NCI-H2196 (cell line): ENCODE measurements around the gene EPG5.
A peak's percentile ranks its signal among the peaks of the same experiment; 100 is the strongest.
"Not testable (repeated sequence)": the region's sequence is repeated elsewhere in the genome, so short reads cannot be mapped to it uniquely, and the experiment has no call there.

Source experiments
- DNase-seq: peaks from one replicate; lab custom pipeline; 2025; ENCODE audit not compliant: unreplicated experiment; lab: John Stamatoyannopoulos, UW

Gene EPG5

DNA sequence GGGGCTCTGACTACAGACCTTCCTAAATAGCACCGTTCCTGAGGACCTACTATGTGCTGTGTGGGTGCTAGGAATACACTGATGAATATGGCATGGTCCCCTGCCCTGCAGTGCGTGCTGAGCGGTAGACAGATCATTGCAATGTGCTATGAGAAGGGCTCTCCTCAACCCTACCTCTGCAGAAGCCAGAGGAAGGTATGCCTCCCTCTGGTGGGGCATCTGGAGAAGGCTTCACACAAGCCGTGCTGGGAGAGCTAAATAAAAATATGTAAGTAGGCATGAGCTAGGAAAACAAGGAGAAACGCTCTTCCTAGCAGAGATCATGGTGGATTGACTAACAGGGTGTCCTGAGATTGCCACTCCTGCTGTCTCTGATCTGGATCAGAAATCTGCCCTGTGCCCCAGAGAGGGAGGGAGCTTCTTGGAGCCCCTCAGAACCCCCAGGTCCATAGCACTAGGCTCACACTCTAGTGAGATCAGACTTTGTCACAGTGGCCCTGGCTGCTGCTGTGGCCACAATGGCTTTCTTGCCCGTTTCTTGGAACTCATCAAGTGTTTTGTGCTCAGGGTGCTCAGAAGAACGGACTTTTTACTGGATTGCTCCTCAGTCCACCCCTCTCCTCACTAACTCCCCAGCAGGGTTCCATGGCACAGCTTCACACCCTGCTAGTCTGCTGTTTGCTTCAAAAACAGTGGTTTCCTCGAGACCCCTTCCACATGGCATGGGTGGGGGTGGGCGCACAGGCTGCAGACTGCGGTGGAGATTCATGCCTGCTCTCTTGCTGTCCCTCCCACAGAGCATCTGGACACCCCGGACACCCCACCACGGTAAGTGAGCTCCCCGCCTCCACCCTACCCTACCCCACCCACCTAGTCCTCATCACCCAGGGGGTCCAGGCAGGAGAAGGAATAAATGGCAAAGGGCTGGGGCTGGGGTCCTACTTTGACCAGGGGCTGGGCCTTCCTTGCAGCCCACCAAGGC is 127.4 kb downstream of the EPG5 start:
- peak; percentile 58 for DNase-seq

DNA sequence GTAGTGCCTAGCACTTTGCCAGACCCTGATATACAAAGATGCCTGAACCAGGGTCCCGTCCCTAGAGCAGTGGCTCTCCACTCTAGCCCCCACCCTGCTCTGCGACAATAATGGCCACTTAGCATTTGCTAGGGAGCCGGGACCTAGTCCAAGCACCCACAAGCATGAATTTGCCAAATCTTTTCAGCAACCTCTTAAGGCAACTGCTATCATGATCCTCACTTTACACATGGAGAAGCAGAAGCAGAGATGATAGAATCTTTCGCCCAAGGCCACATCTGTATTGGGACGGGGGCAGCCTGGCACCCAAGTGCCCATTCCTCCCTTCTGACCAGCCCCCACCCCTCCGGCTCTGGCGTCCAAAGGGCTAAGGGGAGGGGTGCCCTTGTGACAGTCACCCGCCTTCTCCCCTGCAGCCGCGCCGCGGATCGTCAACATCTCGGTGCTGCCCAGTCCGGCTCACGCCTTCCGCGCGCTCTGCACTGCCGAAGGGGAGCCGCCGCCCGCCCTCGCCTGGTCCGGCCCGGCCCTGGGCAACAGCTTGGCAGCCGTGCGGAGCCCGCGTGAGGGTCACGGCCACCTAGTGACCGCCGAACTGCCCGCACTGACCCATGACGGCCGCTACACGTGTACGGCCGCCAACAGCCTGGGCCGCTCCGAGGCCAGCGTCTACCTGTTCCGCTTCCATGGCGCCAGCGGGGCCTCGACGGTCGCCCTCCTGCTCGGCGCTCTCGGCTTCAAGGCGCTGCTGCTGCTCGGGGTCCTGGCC is 128.6 kb downstream of the EPG5 start:
- DNase-seq = no peak

DNA sequence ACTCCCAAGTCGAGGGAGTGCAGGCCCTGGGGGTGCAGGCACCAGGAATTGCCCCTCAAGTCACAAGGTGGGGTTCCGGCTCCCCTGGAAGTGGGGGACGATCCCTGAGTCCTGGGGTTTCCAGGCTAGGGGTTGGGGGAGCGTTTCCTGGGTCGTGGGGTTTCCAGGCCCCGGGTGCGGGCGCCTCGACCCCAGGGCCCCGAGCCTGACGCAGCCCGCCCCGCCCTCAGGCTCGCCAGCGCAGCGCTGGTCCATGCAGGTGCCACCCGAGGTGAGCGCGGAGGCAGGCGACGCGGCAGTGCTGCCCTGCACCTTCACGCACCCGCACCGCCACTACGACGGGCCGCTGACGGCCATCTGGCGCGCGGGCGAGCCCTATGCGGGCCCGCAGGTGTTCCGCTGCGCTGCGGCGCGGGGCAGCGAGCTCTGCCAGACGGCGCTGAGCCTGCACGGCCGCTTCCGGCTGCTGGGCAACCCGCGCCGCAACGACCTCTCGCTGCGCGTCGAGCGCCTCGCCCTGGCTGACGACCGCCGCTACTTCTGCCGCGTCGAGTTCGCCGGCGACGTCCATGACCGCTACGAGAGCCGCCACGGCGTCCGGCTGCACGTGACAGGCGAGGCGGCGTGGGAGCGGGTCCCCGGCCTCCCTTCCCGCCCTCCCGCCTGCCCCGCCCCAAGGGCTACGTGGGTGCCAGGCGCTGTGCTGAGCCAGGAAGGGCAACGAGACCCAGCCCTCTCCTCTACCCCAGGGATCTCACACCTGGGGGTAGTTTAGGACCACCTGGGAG is 129.7 kb downstream of the EPG5 start:
- no peak for DNase-seq

DNA sequence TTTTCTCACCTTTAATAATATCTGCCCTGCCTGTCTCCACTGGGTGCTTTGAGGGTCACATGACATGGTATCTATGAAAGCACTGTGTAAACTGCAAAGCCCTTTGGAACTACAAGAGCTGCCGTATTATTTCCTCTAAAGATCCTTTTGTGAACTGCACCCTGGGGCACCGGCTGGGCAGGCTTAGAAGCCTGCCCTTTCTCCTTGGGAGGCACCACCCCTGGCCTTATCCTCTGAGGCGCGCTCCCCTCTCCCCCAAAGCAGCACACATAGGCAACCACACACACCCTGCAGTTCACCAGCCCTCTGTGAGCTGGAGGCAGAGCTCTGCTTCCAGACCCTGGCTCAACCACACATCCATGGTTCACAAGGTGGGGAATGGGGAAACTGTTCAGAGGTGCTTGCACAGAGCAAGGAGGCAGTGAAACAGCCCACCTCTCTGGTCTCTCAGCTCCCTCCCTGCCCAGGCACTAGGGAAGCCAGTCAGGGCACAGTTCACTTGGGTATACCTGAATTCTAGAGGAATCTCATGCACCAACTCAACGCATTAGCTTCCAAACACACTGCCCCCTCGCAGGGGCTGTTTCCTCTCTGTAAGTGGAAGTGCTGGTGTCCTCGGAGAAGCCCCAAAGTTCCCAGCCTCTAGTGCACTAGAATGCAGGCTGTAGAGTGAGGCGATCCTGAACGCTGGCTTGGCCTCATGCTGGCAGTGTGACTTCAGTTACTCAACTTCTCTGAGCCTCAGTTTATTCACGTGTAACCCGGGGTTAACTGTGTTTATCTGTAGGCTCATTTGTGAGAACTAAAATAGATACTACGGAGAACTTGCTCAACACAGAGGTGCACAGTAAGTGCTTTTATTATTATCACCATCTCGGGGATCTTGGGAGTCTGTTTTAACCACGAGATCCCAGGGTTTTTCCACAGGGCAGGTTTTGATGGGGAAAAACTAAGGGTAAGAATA is 130.6 kb downstream of the EPG5 start:
- DNase-seq = peak; percentile 53

DNA sequence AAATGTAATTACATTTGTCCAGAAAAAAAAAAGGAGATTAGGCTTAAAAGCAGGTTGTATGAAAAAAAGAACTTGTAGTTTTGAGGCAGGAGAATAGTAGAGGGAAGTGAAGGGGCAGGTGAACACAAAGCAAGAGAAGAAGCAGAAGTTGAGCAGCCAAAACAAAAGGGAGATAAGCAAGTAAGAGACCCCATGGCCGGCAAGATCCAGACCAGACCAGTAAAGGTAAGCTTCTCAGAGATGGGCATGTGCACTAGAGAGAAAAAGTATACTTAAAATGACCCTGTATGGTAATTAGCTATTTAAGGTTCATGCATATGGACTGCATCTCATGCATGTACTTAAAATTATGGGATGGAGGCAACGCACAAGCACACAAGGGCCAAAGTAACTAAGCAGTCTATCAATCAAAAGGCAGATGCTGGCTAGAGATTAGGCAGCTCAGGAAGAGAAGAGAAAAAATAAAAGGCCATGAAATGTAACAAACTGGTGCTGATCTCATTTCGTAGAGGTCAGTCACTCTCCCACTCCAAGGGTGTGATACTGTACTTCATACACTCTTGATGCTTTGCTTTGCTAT is 132.0 kb downstream of the EPG5 start:
- DNase-seq = no peak

DNA sequence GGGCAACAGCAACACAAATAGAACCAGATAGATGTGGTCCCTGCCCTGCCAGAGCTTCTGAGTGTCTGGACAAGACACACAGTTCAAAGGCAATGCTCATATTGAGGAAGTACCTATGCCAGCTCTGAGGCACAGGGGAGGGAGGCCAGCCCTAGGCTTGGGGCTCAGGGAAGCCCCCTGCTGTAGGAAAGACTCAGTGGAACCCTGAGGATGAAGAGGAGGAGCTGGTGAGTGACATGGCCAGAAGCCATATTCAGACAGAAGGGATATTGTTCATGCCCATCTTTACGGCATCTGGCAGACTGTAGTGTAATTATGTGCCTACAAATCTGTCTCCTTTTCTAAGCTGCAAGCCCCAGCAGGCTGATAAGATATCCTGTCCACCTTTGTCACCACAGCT is 132.8 kb downstream of the EPG5 start:
- DNase-seq = peak; percentile 41

DNA sequence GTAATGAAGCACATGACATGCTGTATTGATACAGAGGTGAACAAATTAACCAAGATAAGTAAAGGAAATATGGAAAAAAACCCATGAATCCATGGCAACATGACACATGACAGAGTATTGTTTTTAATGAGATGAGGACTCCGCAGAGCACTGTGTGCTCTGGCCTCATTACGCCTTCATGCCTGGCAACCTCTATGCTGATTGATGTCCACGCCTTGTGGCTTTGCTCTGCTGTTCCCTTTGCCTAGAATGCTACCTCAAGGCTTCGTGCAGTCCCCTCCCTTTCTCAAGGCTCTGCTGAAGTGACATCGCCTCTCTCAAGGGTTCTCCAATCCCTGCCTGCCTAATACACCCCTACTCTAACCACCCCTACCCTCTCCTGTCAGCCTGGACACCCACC is 133.3 kb downstream of the EPG5 start:
- no peak for DNase-seq

DNA sequence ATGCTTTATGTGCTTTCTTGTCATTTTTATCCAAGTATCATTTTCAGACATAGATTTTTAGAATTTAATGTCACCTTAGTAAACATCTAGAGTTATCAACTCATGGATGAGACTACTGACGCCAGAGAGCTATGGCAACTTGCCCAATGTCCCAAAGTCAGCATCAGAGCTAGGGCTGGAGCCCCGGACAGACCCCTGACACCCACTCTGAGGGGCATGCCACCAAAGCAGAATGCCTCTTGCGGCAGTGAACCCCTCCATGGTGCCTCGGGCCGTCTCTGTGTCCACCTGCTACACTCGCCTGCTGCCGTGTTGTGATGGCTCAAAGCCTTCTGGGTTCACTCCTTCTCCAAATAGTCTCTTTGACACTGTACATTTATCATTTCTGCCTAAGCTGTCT is 136.2 kb downstream of the EPG5 start:
- DNase-seq = no peak

DNA sequence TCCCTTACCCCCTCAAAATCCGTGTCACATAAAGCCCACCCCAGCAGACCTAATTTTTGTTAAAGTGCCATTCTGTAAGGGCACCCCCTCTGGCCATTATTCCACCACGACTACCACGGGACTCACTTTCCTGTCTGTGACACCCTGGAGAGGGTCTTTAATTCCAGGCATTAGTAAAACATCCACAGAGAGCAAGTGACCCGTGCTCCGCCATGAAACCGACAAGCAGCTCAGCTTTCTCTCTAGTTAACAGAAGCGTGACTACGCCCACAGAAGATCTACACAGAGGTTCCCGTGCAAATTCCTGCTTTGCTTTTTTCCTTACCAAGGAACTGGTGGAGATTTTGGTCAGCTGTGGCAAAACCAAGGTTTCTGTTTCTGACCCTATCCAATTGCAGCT is 137.3 kb downstream of the EPG5 start:
- DNase-seq = no peak

DNA sequence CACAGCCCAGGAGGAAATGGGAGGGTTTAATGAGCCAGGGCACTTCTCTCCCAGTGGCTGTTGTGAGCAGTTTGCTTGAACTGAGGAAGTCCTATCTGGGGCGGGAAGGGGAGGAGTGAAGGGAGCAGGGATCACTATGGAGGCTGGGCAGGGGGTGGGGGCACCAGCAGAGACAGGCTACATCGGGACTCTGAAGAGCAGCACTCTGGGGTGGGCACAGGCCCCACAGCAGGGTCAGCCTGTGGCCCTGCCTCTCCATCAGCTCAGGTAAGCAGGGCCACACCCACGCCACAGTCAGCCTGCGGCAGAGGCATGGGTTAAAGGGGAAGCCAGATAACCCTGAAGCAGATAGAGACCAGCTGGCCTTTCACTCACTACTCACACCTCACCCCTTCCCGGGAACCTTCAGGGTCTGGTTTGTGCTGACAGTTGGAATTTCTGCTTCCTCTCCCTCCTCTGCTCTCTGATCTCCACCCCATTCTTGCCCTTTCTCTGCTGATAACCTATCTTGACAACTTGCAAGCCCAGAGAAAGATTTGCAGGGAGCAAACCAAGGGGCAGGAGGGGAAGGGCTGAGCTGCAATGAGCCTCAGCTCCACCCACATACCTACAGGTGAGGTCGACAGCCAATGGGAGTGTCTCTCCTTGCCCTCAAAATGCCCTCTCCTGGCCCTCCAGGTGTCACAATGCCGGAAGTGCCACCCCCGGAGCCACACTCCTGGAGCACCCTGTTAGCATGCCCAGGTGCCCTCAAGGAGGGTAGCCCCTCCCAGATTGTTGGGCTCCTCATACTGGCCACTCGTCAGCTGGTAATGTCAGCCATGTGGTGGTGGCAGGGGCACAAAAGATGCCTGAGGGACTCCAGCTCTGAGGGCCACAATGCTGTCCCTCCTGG is 138.0 kb downstream of the EPG5 start:
- DNase-seq = peak; percentile 72

DNA sequence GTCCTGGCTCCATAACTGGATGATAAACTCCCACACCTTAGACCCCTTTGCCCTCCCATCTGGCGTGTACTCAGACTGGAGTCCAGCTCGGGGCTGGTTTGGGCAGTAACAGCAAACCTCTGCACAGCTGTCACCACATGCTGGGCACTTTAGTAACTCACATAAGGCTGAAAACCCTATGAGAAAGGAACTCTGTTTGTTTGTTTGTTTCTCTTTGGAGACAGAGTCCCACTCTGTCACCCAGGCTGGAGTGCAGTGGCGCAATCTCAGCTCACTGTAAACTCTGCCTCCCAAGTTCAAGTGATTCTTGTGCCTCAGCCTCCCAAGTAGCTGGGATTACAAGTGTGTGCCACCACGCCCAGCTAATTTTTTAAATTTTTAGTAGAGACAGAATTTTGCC is 140.4 kb downstream of the EPG5 start:
- not testable (repeated sequence) for DNase-seq

DNA sequence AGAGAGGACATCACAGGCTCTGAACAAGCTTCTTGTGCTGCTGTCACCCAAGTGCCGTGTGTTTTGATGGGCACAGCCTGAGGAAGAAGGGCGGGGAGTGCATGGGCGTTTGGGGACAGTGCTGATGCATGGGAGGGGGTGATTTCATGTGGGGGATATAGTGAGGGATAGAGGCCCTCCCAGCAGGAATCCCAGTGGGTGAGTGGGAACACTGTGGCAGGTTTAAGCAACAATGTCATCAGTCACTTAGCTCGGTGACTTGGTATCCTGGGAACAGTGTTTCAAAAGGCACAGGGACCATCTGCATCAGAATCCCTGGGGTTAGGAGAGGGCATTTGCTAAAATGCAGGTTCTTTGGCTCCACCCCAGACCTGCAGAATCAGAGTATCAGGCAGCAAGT is 141.0 kb downstream of the EPG5 start:
- no peak for DNase-seq

DNA sequence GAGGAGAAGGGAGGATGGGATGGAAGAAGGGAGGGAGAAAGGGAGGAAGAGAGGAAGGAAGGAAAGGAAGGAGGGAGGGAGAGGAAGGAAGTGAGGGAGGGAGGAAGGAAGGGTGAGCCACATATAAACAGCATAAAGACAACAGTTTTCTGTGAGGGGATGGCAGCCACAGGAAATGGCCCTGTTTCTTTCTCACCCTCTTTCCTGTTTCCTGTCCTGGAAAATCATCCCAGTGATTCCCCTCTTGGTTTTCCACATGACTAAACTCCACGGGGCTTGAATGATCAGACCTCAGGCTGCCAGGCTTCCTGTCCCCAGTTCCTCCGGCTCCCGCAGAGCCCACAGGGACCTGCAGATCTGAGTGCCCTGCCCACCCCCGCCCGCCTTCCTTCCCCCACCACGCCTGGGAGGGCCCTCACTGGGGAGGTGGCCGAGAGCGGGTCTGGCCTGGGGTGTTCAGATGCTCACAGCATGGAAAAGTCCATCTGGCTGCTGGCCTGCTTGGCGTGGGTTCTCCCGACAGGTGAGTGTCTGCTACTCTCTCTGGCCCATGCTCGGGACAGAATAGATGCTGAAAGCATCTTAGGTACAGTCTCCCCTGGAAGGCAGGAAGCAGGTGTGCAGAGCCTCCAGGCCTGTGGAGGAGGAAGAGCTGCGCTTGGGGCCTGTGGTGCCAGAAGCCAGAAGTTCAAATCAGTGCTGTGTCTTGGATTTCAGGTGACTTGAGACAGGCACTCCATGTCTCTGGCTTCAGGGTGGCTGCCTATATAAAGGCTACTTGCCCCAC is 141.7 kb downstream of the EPG5 start, which contains the start of gene SIGLEC15:
Gene SIGLEC15, plus strand, starts transcription at position 418 of the 787 bp plus-strand sequence. Its CDS starts 54 bp downstream, at position 472.
- peak; percentile 49 for DNase-seq

DNA sequence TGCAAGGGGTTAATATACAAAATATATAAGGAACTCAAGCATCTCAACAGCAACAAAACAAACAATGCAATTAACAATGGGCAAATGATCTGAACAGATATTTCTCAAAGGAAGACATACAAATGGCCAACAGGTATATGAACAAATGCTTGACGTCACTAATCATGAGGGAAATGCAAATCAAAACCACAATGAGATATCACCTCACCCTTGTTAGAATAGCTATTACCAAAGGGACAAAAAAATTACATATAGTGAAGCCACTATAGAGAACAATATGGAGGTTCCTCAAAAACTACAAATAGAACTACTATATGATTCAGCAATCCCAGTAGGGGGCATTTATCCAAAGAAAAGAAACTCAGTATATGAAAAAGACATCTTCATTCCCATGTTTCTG is 145.4 kb downstream of the EPG5 start:
- no peak for DNase-seq

DNA sequence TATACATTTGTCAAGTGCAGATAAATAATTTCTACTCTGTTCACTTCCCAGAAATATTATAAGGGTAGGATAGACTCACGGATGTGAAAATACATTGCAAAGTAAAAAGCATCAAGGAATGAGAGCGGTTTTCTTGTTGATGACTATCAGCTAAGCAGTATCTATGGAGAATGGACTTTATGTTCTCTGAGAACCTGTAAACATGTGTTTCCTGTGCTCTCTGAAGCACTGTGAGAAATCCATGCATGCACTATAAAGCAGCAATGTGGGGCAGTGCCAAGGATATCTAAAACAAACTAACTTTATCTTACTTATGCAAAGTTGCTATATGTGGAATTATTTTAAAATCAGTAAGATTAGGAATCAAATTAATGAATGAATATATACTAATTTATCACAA is 146.1 kb downstream of the EPG5 start:
- DNase-seq = no peak

DNA sequence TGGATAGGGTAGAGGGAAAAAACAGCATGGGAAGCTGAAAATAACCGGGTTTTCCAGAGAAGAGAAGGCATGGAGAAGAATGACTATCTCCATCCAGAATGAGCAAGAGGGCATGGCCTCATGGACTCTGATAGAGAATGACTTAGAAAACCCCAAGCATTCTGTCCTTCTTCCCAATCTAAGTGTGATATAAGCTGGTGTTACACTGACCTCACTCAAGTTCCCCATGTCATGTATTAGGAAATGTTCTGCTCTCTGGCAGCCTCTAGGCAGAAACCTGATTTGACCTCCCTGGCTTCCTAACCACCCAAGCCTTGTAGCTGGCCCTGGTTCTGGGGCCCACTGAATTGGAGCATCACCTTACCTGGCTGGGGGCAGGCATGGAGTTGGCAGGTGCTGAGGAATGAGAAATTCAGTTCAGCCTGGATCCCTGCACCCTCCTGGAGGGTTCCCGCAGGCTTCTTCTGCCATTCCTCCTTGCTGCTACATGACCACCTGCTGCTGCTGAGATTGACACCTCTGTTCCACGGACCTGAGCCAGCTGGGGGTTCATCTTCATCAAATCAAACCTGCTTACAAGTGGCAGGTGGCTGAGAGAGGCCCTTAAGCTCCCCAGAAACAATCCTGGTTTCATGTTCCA is 146.9 kb downstream of the EPG5 start:
- DNase-seq = no peak

DNA sequence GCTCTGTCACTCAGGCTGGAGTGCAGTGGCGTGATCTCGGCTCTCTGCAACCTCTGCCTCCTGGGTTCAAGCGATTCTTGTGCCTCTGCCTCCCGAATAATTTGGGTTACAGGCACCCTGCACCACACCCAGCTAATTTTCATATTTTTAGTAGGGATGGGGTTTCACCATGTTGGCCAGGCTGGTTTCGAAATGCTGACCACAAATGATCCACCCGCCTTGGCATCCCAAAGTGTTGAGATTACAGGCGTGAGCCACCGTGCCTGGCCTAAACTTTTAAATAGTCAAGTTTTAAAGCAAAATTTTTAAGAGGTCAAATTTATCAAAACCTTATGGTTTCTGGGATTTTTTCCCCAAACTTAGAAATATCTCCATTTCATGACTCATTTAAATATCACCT is 148.4 kb downstream of the EPG5 start:
- DNase-seq = not testable (repeated sequence)
